ENCODE results near the gene TMEM45B. TPM values are rescaled to one million over a fixed set of nuclear protein-coding genes. Genes with fewer than 3 reads are reported as not detected.
A peak's percentile ranks its signal among the peaks of the same experiment; 100 is the strongest.

TMEM45B gene
- total and polyA plus RNA-seq, 2 of the 13 experiments (the other 11 are each of a cell fraction or from before 2014, with no cell fraction given), result 29.1 to 181 TPM

- TF ChIP-seq, protein P1, sequence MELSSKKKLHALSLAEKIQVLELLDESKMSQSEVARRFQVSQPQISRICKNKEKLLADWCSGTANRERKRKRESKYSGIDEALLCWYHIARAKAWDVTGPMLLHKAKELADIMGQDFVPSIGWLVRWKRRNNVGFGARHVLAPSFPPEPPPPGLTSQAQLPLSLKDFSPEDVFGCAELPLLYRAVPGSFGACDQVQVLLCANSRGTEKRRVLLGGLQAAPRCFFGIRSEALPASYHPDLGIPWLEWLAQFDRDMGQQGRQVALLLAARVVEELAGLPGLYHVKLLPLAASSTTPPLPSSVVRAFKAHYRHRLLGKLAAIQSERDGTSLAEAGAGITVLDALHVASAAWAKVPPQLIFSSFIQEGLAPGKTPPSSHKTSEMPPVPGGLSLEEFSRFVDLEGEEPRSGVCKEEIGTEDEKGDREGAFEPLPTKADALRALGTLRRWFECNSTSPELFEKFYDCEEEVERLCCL (CRISPR knock-in tag; IDR thresholded peaks at IDR 0.05; ENCODE audit: borderline replicate concordance), result no peak
- TF ChIP-seq, protein P2, sequence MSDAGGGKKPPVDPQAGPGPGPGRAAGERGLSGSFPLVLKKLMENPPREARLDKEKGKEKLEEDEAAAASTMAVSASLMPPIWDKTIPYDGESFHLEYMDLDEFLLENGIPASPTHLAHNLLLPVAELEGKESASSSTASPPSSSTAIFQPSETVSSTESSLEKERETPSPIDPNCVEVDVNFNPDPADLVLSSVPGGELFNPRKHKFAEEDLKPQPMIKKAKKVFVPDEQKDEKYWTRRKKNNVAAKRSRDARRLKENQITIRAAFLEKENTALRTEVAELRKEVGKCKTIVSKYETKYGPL (CRISPR knock-in tag; IDR thresholded peaks at IDR 0.05), result no peak
- TF ChIP-seq SMYD3 (CRISPR knock-in tag; IDR thresholded peaks at IDR 0.05), result 0 out of 2 replicates have a peak, but pooled peaks have one; percentile 19
- TF ChIP-seq ZNF281 (CRISPR knock-in tag; IDR thresholded peaks at IDR 0.05; ENCODE audit: borderline replicate concordance), result 0 out of 2 replicates have a peak, but pooled peaks have one; percentile 7
- TF ChIP-seq ZNF629 (CRISPR knock-in tag; conservative IDR thresholded peaks at IDR 0.05), result no peak
- TF ChIP-seq MAFK (conservative IDR thresholded peaks at IDR 0.05 in 1 of 2, IDR thresholded peaks at IDR 0.05 in 1 of 2; ENCODE audit: low read length in 2 of 2), result no peak
- TF ChIP-seq ZNF17 (CRISPR knock-in tag; IDR thresholded peaks at IDR 0.05), result no peak
- TF ChIP-seq ZNF12 (CRISPR knock-in tag; IDR thresholded peaks at IDR 0.05), result no peak
- no peak; the same call in 1 of the 2 replicates for TF ChIP-seq THAP11 (CRISPR knock-in tag; IDR thresholded peaks at IDR 0.05)
- TF ChIP-seq ARID4A (CRISPR knock-in tag; IDR thresholded peaks at IDR 0.05; ENCODE audit: borderline replicate concordance), result peak; percentile 65; the same call in 1 of the 2 replicates
- no peak for TF ChIP-seq SATB2 (CRISPR knock-in tag; IDR thresholded peaks at IDR 0.05)
- no peak for TF ChIP-seq SMC3 (IDR thresholded peaks at IDR 0.05; ENCODE audit: low read length)
- TF ChIP-seq ZNF562 (CRISPR knock-in tag; IDR thresholded peaks at IDR 0.05; ENCODE audit: borderline replicate concordance), result no peak
- peak; percentile 31; the same call in 1 of the 2 replicates for TF ChIP-seq ZNF552 (CRISPR knock-in tag; IDR thresholded peaks at IDR 0.05; ENCODE audit: borderline replicate concordance)
- peak; percentile 85 for TF ChIP-seq MTERF4 (CRISPR knock-in tag; IDR thresholded peaks at IDR 0.05)
- peak; percentile 31; the same call in 1 of the 2 replicates for TF ChIP-seq ZSCAN9 (CRISPR knock-in tag; IDR thresholded peaks at IDR 0.05; ENCODE audit: borderline replicate concordance)
- peak; percentile 29 for TF ChIP-seq ZEB1 (IDR thresholded peaks at IDR 0.05; ENCODE audit: insufficient replicate concordance, low read depth)
- TF ChIP-seq U2AF1 (optimal IDR thresholded peaks at IDR 0.05; ENCODE audit: low read depth, low read length), result no peak
Observed at GRCh38 chr11:129815596-129816461, at the start of gene TMEM45B (continued).
